Activated T-helper 1 cell treated with anti-CD3 and anti-CD28 coated beads, Interleukin-12 subunit alpha, Interleukin-12 subunit beta, Interleukin-2, Interleukin-4 antibody, amounts not matched to agents 30 ng/mL and 10 ng/mL and 1 ng/mL, durations not matched to agents 14 hours and 24 hours and 36 hours (primary cell): ENCODE results near the gene ABCA9. TPM values are rescaled to one million over a fixed set of nuclear protein-coding genes. Genes with fewer than 3 reads are reported as not detected.

ENCODE experiments used
- total RNA-seq: library from RNA; stranded (reverse); gene quantifications from 2 replicates; pipeline ENCODE4 v1.2.3, GENCODE V29; 2022

The ABCA9 gene
- total RNA-seq, 1 donor from 2014 or later = not detected

Other genes with a start within 250 kb of the ABCA9 start
- gene ABCA8, start 105.5 kb downstream of the ABCA9 start, total RNA-seq = not detected in 2 replicates
- gene ABCA6, start 81.0 kb upstream of the ABCA9 start, total RNA-seq = not detected in 2 replicates
- gene ABCA10, start 167.9 kb upstream of the ABCA9 start, total RNA-seq = 0.44 TPM in 2 replicates